Measurements from ENCODE around the gene INTS7.

DNA sequence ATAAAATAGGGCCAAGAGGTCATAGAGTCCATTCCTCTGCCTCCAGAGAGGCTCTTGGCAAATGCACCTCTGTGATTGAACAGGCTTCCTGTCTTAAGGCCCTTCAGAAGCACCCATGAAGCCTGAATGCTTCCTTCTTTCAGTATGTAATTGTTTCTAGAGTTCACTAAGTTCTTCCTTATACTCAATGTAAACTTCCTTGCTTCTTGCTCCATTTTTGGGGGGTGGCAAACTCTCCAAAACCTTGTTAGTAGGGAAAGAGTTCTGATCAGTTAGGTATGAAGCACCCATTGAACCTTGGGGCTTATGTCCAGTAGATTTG is 102.5 kb downstream of the INTS7 start:
- TF ChIP-seq TAF1 (IDR thresholded peaks at IDR 0.05; ENCODE audit: borderline replicate concordance, insufficient read depth, low read length) (no peak), SIN3A (IDR thresholded peaks at IDR 0.05; ENCODE audit: borderline replicate concordance, insufficient read depth, low read length) (no peak), POLR2AphosphoS5 (IDR thresholded peaks at IDR 0.05; ENCODE audit: low read depth, low read length) (no peak)
- TF ChIP-seq, protein P1, sequence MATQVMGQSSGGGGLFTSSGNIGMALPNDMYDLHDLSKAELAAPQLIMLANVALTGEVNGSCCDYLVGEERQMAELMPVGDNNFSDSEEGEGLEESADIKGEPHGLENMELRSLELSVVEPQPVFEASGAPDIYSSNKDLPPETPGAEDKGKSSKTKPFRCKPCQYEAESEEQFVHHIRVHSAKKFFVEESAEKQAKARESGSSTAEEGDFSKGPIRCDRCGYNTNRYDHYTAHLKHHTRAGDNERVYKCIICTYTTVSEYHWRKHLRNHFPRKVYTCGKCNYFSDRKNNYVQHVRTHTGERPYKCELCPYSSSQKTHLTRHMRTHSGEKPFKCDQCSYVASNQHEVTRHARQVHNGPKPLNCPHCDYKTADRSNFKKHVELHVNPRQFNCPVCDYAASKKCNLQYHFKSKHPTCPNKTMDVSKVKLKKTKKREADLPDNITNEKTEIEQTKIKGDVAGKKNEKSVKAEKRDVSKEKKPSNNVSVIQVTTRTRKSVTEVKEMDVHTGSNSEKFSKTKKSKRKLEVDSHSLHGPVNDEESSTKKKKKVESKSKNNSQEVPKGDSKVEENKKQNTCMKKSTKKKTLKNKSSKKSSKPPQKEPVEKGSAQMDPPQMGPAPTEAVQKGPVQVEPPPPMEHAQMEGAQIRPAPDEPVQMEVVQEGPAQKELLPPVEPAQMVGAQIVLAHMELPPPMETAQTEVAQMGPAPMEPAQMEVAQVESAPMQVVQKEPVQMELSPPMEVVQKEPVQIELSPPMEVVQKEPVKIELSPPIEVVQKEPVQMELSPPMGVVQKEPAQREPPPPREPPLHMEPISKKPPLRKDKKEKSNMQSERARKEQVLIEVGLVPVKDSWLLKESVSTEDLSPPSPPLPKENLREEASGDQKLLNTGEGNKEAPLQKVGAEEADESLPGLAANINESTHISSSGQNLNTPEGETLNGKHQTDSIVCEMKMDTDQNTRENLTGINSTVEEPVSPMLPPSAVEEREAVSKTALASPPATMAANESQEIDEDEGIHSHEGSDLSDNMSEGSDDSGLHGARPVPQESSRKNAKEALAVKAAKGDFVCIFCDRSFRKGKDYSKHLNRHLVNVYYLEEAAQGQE (IDR thresholded peaks at IDR 0.05; ENCODE audit: insufficient read depth in 1 of 2, low read depth in 2 of 2, low read length in 2 of 2): no peak
